ENCODE measurements around the gene LHX6. TPM values are rescaled to one million over a fixed set of nuclear protein-coding genes. Genes with fewer than 3 reads are reported as not detected.

The LHX6 gene
- not detected for total RNA-seq

DNA sequence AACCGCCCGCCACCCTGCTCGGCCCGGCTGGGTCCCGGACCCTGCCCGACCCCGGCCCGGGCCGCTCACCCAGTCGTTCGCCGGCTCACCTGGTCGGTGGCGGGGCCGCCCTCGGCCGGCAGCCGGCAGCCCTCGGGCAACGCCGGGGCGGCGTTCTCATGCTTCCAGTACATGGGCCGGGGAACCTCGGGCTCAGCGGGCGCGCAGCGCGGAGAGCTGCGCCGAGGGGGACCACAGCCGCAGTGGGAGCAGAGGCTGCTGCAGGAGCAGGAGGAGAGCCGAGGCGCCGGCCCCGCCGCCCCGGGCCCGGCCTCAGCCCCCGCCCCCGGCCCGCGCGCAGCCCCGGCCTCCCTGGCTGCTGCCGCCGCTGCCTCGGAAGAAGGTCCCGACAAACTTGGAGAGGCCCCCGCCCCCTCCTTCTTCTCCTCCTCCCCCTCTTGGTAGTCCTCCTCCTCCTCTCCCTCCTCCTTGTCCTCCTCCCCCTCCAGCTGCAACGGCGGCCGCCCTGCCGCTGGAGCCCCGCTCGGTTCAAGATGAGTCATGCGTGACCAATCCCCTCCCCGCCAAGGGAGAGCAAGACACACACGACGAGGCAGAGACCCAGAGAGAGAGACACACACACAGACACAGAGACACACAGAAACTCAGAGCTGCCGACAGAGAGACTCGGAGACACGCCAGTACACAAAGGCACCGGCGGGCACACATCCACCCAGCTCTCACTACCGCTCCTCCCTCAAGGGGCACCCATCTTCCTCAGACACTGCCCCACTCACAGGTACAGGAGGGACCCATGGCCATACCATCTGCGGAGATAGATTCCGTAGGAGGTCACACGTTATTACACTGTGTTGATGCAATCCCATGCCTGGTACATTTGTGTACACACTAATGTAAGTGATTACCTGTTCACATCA is at the start of gene LHX6:
TSS of gene LHX6 (minus strand) at position 390 of the 917 bp plus-strand sequence. CDS start at position 173, 217 bp downstream.
- Mint-ChIP-seq H3K27ac (no peak within 1 kb of the TSS), H3K4me1 (peaks cover 2% of the 10 kb centered on the region), H3K36me3 (no peaks in the 10 kb centered on the region), H3K4me3 (peak within 1 kb of the TSS; percentile 48), H3K27me3 (peaks cover 34% of the 10 kb centered on the region), H3K9me3 (no peaks in the 10 kb centered on the region)
- POLR2A ChIA-PET, result no interaction called here
- peak; percentile 35 for ATAC-seq (ENCODE audit: low read depth)
- peak; percentile 46 for DNase-seq

DNA sequence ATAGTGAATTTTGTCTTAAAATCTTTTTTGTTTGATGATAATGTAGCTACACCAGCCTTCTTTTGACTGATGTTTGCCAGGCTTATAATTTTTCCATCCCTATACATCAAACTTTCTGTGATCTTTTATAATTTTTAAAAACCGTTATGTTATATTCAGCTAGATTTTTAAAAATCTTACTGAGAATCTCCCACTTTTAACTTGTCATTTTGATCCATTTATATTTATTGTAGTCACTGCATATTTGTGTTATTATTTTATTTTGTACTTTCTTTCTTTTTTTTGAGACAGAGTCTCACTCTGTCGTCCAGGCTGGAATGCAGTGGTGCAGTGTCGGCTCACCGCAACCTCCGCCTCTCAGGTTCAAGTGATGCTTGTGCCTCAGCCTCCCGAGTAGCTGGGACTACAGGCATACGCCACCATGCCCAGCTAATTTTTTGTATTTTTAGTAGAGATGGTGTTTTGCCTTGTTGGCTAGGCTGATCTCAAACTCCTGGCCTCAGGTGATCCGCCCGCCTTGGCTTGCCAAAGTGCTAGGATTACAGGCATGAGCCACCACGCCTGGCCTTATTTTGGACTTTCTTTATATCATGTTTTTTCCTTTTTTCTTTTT is 48.6 kb upstream of the LHX6 start:
- ATAC-seq (ENCODE audit: low read depth), result no peak
- POLR2A ChIA-PET, result interaction anchor here (0.9 kb wide), 1 partner anchor 13 kb away, joined by 3 read pairs; the partner anchor contains the start of genes MRRF and RBM18

DNA sequence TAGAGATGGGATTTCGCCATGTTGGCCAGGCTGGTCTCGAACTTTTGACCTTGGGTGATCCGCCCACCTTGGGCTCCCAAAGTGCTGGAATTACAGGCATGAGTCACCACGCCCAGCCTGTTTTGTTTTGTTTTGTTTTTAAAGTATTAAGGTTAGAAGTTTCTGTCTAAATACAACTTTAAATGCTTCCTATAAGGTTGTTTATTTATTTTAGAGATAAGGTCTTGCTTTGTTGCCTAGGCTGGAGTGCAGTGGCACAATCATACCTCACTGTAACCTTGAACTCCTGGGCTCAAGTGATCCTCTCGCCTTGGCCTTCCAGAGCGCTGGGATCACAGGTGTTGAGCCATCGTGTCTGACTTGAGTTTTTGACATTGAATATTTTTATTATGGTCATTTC is 47.3 kb upstream of the LHX6 start:
- H3K4me1 Mint-ChIP-seq, result no peaks in the 10 kb centered on the region
- H3K27me3 Mint-ChIP-seq, result no peaks in the 10 kb centered on the region
- peaks cover 1% of the 10 kb centered on the region for H3K9me3 Mint-ChIP-seq
- no peak overlapping the region for H3K27ac Mint-ChIP-seq
- DNase-seq (no peak), ATAC-seq (ENCODE audit: low read depth) (no peak)
- no peak overlapping the region for H3K4me3 Mint-ChIP-seq
- POLR2A ChIA-PET, result no interaction called here
- peaks cover 49% of the 10 kb centered on the region for H3K36me3 Mint-ChIP-seq

More for the DNA sequence above, 48.6 kb upstream of the LHX6 start:
- H3K27me3 Mint-ChIP-seq, result no peaks in the 10 kb centered on the region
- H3K9me3 Mint-ChIP-seq, result peaks cover 1% of the 10 kb centered on the region
- no peaks in the 10 kb centered on the region for H3K4me1 Mint-ChIP-seq
- DNase-seq, result no peak
- H3K27ac Mint-ChIP-seq, result no peak overlapping the region
- no peak overlapping the region for H3K4me3 Mint-ChIP-seq
- peaks cover 45% of the 10 kb centered on the region for H3K36me3 Mint-ChIP-seq

DNA sequence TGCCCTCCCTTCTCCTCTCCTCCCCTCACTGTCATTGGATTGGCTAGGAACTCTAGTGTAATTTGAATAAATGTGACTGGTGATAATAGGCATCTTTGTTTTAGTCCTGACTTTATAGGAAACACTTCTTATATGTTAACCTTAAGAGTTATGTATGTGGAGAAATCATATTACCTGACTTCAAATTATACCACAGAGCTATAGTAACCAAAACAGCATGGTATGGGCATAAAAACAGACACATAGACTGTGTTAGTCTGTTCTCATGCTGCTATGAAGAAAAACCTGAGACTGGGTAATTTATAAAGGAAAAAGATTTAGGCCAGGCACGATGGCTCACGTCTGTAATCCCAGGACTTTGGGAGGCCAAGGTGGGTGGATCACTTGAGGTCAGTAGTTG is 45.3 kb upstream of the LHX6 start:
- Mint-ChIP-seq H3K4me3 (no peak overlapping the region), H3K27ac (no peak overlapping the region), H3K27me3 (no peaks in the 10 kb centered on the region), H3K36me3 (peaks cover 53% of the 10 kb centered on the region), H3K4me1 (no peaks in the 10 kb centered on the region), H3K9me3 (peaks cover 1% of the 10 kb centered on the region)
- POLR2A ChIA-PET, result no interaction called here
- DNase-seq, result no peak
- no peak for ATAC-seq (ENCODE audit: low read depth)

DNA sequence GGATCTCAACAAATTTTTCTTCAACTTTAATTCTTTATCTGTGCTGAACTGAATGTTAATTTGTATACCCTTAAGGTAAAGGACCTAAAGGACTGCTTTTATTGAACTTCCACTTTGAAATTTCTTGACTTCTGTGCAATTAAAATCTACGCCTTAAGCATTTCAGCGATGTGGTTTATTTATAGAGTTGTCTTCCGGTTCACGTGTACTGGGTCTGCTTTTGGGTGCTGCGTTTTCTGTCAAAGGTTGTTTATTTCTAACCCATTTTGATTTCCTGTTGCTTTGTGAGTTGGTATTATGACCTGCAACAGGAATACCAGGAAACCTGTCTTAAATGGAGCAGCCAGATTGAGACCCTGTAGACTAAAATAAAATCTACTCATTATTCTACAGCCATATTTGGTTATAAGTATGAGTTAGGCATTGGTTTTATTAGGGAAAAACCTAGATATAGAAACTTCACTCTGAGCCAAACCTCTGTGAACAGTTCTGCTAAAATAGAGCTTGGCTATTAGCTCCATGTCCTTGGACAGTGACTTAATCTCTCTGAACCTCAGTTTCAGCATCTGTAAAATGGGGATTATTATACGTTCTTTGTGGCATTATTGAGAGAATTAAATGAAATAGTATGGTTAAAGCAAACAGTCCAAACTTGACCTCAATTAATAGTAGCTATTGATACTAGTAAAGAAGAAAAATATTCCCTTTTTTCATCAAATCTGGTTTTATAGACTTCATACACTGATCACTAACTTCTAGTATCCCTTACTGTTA is 39.5 kb upstream of the LHX6 start:
- Mint-ChIP-seq H3K36me3 (peaks cover 22% of the 10 kb centered on the region), H3K4me1 (peaks cover 20% of the 10 kb centered on the region), H3K4me3 (no peak overlapping the region), H3K27me3 (no peaks in the 10 kb centered on the region), H3K27ac (no peak overlapping the region), H3K9me3 (no peaks in the 10 kb centered on the region)
- POLR2A ChIA-PET, result no interaction called here
- no peak for DNase-seq
- no peak for ATAC-seq (ENCODE audit: low read depth)

DNA sequence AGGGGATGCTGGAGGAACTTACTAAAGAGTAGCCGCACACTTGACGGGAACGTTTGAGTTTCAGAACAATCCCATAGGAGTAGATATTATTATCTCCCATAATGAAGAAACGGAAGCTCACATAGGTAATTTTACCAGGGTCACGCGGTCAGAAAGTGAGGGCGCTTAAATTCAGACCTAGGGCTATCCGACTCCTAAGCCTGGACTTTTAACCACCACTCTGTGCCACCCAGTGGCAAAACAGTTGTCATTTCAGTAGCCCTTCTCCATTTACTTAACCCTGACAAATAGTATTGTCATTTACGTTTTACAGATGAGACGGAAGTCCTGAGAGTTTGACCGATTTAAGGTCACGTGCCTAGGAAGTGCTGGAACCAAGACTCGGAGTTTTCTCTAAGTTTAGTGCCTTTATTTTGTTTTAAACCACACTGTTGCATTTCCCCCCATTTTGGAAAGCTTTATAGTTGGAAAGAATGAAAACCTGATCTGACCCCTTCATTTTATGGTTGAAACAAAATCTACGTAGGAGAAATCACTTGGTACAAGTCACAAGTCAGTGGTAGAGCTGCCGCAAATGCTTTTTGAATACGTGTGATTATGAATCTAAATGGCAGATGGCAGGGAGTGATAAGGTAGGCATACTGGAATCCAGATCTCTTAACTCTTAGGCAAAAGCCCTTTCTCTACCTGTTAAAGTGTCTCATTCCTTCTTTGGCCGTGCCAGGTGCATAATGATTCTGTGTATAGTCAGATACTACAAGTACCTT is 36.6 kb upstream of the LHX6 start:
- H3K27ac Mint-ChIP-seq, result peak overlapping the region; percentile 99
- no peaks in the 10 kb centered on the region for H3K27me3 Mint-ChIP-seq
- DNase-seq, result no peak
- peaks cover 30% of the 10 kb centered on the region for H3K4me1 Mint-ChIP-seq
- H3K36me3 Mint-ChIP-seq, result peaks cover 5% of the 10 kb centered on the region
- POLR2A ChIA-PET, result interaction anchor here (0.6 to 2.7 kb wide), 12 partner anchors 12 to 1555 kb away, joined by 3 to 15 read pairs (median 4); partner anchors contain the start of genes MORN5, NDUFA8 and RC3H2
- ATAC-seq (ENCODE audit: low read depth), result peak; percentile 44
- H3K9me3 Mint-ChIP-seq, result no peaks in the 10 kb centered on the region
- peak overlapping the region; percentile 99 for H3K4me3 Mint-ChIP-seq

DNA sequence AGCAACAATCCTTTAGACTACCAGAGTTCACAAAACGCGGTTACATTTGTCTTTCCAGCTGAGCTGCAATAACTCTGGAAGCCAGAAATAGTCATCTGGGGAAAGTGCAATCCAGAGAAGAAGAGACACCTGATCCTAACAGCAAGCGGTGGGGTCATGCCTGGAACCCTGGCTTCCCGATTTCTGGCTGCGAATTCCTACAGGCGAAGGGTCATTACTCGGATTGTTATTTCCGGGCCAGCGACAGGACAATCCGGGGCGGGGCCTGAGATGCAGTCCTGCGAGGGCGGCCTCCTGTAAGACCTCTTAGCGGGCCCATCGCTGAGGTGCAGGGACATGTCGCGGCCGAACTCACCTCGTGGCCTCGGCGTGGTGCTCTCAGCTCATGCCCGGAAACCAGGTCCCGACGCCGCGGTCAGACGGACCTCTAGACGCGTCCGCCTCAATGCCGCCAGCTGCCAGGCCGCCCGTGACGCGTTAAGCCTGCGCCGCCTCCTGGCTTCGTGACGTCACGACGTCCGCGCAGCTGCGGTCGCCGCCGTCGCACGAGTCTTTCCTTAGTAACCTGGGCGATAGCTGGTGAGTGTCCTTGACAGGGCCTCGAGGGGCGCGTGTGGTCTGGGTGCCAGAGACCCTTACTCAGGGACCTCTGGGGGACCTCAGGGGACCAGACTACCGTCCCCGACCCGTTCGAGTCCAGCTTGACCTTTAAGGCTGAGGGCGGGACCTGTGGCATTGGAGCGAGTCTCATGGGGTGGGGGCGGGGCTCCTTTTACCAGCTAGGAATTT is 35.8 kb upstream of the LHX6 start, which contains the start of the genes MRRF and RBM18:
TSS of gene MRRF (plus strand) at position 523 of the 789 bp plus-strand sequence. CDS start 6,010 bp downstream, outside the sequence.
TSS of gene RBM18 (minus strand) at position 481 of the 789 bp plus-strand sequence. CDS start 3,348 bp downstream, outside the sequence.
- ATAC-seq (ENCODE audit: low read depth) (peak; percentile 83), DNase-seq (peak; percentile 96)
- Mint-ChIP-seq H3K4me1 (peaks cover 30% of the 10 kb centered on the region), H3K4me3 (peak within 1 kb of the TSS; percentile 99), H3K36me3 (peaks cover 7% of the 10 kb centered on the region), H3K9me3 (no peaks in the 10 kb centered on the region), H3K27ac (peak within 1 kb of the TSS; percentile 99), H3K27me3 (no peaks in the 10 kb centered on the region)
- POLR2A ChIA-PET, result interaction anchor here (0.7 to 2.7 kb wide), 13 partner anchors 13 to 641 kb away, joined by 3 to 15 read pairs (median 3); partner anchors contain the start of genes MORN5, NDUFA8 and RC3H2

DNA sequence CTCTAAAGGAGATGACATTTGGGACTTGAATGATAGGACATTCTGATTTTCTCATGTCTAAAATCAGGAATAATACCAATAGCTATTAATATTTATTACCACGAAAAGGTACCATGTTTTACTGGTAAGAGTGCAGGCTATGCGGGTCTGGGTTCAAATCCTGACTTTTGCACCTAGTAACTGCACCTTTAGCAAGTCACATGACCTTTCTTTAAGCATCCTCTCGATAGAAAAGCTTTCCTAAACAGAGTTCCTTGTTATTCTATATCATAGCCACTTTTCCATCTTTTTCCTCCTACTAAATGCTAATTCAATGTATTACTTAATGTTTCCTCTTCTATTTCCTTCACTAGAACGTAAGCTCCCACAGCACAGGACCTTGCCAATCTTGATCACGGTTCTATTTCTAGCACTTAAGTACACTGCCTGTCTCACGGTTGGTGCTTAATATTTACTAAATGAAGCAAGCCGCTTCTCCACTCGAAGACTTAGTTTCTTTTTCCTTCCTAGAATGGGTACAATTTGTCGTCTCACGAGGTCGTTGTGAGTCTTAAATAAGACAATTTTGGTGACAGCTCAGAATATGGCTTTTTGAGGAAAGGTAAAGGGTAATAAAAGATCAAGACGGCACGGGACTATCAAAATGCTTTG is 35.1 kb upstream of the LHX6 start:
- H3K36me3 Mint-ChIP-seq, result peaks cover 7% of the 10 kb centered on the region
- H3K4me1 Mint-ChIP-seq, result peaks cover 30% of the 10 kb centered on the region
- peak overlapping the region; percentile 99 for H3K27ac Mint-ChIP-seq
- no peak for DNase-seq
- POLR2A ChIA-PET, result interaction anchor here (0.9 to 2.7 kb wide), 8 partner anchors 82 to 641 kb away, joined by 3 to 15 read pairs (median 4); partner anchors contain the start of genes MORN5, NDUFA8 and RC3H2
- ATAC-seq (ENCODE audit: low read depth), result no peak
- no peaks in the 10 kb centered on the region for H3K9me3 Mint-ChIP-seq
- no peaks in the 10 kb centered on the region for H3K27me3 Mint-ChIP-seq
- H3K4me3 Mint-ChIP-seq, result peak overlapping the region; percentile 99

DNA sequence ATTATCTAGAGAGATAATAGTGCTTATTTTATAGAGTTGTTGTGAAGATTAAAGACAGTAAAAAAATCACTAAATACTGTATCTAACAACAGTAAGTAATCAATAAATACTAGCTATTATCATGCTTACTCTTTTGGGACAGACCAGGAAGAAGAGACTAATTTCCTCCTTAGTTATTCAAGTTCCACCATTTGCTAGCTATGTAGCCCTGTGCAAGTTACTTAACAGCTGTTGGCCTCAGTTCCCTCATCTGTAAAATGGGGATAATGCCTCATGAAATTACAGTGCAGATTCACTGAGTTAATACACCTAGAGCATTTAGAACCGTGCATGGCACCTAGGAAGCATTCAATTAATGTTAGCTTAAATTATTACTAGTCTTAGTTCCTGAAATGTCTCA is 33.3 kb upstream of the LHX6 start:
- Mint-ChIP-seq H3K4me1 (peaks cover 26% of the 10 kb centered on the region), H3K9me3 (no peaks in the 10 kb centered on the region), H3K4me3 (no peak overlapping the region), H3K27ac (peak overlapping the region; percentile 23), H3K36me3 (peaks cover 7% of the 10 kb centered on the region), H3K27me3 (no peaks in the 10 kb centered on the region)
- POLR2A ChIA-PET, result interaction anchor here (0.6 kb wide), 1 partner anchor 571 kb away, joined by 4 read pairs; no protein-coding TSS in a partner anchor
- DNase-seq, result no peak
- no peak for ATAC-seq (ENCODE audit: low read depth)

DNA sequence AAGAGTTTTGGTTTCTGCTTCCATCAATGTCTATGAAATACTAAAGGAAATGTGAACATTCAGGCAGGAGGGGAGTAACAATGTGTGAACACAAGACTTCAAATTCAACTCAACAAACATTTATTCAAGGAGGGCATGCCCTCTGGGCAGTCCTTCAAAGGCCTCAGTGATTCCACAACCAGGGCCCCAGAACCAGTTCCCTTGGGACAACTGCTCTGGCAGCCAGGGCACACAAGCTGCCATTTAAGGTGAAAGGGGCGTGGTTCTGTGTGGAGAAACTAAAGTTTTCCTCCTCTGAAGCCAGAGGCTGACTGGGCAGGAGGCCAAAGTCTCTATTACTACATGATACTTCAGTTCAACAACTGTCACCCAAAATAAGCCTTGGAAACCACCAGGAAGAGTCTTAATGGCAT is 32.7 kb upstream of the LHX6 start:
- ATAC-seq (ENCODE audit: low read depth) (no peak), DNase-seq (no peak)
- no peaks in the 10 kb centered on the region for H3K27me3 Mint-ChIP-seq
- peaks cover 26% of the 10 kb centered on the region for H3K4me1 Mint-ChIP-seq
- no peak overlapping the region for H3K4me3 Mint-ChIP-seq
- POLR2A ChIA-PET, result no interaction called here
- H3K9me3 Mint-ChIP-seq, result no peaks in the 10 kb centered on the region
- peaks cover 7% of the 10 kb centered on the region for H3K36me3 Mint-ChIP-seq
- no peak overlapping the region for H3K27ac Mint-ChIP-seq

DNA sequence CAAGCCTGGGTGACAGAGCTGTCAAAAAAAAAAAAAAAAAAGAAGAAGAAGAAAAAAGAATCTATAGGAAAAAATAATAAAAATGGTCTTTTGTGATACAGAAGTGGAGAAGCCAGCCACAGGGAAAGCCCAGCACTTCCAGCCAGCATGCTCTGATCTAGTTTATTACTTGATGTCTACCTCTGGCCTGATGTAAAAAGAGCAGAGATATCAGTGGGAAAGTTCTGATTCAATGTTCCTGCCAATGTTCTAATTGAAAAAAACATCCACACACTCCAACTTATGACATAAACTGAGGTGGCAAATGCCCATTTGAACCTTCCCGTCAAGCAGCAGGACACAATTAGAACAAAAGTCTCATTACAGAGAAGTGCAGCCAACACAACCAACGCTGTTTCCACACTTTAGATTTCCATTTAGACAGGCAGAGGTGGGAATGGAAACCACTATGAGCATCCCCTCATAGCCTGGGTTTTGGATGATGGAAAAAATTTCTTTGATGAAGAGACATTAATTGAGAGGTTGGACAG is 30.2 kb upstream of the LHX6 start:
- POLR2A ChIA-PET, result interaction anchor here (0.6 kb wide), 1 partner anchor 41 kb away, joined by 3 read pairs; no protein-coding TSS in a partner anchor
- H3K4me3 Mint-ChIP-seq, result no peak overlapping the region
- H3K4me1 Mint-ChIP-seq, result peaks cover 14% of the 10 kb centered on the region
- H3K9me3 Mint-ChIP-seq, result no peaks in the 10 kb centered on the region
- no peaks in the 10 kb centered on the region for H3K27me3 Mint-ChIP-seq
- ATAC-seq (ENCODE audit: low read depth) (no peak), DNase-seq (no peak)
- peaks cover 8% of the 10 kb centered on the region for H3K36me3 Mint-ChIP-seq
- no peak overlapping the region for H3K27ac Mint-ChIP-seq

Measured in activated naive CD8-positive, alpha-beta T cell treated with anti-CD3 and anti-CD28 coated beads, Interleukin-2, amount 10 ng/mL, durations not matched to agents 7 days and 5 days (primary cell).